ENCODE results near the gene SLIT1.
"Not testable (repeated sequence)": the region's sequence is repeated elsewhere in the genome, so short reads cannot be mapped to it uniquely, and the experiment has no call there.

The SLIT1 gene

GRCh38 chr10:97039538-97040247, 146.1 kb downstream of the SLIT1 start:
- no peak for DNase-seq

DNA sequence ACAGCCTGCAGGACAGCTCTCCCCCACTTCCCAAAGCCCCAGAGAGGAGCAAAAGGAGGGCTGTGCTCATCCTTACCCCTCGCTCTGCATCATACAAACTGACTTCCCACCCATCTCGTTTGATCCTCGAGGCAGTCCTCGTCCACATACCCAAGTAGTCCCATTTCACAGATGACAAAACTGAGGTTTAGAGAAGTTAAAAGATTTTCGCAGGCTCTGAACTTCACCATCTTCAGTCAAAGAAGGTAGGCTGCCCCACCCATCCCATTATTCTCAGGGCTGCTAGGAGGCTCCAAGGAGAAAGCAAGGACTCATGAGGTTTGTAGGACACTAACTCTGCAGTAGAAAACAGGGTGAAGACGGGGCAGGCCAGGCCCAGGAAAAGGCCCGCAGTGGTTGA, 147.1 kb downstream of the SLIT1 start:
- no peak for DNase-seq

- peak; percentile 26 for DNase-seq
These were observed 148.1 kb downstream of the SLIT1 start for GRCh38 chr10:97037365-97038361.

DNA sequence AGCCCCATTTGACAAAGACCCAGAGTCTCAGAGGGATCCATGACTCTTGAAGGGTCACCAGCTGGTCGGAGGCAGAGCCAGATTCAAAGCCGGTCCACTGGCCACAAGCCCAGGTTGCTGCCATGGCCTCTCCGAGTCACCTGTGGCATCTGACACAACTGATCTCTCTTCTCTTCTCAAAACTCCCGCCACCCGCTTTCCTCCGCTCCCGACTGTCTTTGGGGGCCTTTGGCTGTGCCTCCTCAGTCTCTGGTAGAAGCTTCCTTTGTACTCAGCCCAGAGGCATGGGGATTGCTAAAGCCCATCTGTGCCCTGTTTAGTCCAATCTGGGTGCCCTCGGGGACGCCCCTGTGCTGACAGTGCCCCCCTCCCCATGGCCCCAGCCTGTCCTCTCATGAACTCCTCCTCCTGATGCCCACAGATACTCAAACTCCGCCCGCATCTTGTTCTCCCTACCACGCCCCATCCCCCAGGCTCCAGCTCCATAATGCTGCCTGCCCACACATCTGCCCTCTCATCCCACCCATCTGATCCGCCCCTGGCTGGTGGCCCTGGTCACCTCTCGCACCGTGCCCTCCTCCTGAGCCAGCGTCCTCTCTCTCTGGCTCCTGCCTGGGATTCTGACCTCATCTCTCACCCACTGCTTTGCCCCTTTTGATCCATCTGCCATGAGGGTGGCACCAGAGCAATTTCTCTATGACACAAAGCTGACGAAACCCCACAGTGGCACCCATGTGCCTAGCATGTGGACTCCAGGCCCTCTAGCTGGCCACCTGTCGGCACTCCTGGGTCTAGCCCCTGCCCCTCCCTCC, 150.6 kb downstream of the SLIT1 start:
- no peak for DNase-seq

GRCh38 chr10:97034301-97034700, 151.5 kb downstream of the SLIT1 start:
- no peak for DNase-seq

DNA sequence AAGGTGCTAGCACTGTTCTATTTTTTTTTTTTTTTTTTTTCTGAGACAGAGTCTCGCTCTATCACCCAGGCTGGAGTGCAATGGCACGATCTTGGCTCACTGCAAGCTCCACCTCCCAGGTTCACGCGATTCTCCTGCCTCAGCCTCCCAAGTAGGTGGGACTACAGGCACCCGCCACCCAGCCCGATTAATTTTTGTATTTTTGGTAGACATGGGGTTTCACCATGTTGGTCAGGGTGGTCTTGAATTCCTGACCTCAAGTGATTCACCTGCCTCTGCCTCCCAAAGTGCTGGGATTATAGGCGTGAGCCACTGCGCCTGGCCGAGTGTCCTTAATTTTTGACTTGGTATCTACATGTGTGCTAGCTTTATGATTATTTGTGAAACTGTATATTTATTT, 151.9 kb downstream of the SLIT1 start:
- not testable (repeated sequence) for DNase-seq

GRCh38 chr10:97032624-97033023, 153.1 kb downstream of the SLIT1 start:
- no peak for DNase-seq

GRCh38 chr10:97031459-97031858, 154.3 kb downstream of the SLIT1 start:
- DNase-seq = no peak

GRCh38 chr10:97030894-97031293, 154.9 kb downstream of the SLIT1 start:
- no peak for DNase-seq

DNA sequence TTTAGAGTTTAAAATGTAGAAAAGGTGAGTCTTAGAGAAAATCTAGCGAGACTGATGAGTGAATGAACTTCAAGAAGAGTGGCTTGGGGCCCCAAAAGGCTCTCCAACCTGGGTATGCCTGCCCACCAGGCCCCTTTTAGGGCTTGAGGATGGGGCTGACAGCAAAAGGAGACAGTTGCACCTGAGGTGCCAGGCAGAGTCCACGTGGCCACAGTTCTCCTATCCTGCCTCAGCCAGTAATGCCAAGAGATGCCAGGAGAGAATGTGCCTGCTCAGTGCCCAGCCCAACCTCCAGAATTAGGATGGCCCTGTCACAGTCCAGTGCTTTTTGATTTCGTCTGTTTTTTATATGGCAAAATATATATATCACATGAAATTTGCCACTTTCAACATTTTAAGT, 156.5 kb downstream of the SLIT1 start:
- DNase-seq = no peak

DNA sequence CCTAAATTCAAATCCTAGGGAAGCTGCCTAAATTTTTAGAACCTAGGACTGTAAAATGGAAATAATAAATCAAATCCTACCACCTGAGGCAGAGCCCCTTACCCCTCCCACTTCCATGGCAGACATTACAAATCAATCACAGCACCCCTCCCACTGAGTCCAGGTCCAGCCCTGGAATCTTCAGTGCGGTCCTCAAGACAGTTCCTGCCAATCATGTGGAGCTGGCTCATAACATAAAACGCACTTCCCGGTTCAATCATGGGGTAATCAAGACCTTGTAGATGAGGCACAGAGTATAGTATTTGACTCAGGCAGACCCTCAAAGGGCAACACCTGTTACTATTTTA, 157.0 kb downstream of the SLIT1 start:
- no peak for DNase-seq

GRCh38 chr10:97028126-97028831, 157.5 kb downstream of the SLIT1 start:
- DNase-seq = no peak

GRCh38 chr10:97025613-97026242, 160.0 kb downstream of the SLIT1 start:
- no peak for DNase-seq

DNA sequence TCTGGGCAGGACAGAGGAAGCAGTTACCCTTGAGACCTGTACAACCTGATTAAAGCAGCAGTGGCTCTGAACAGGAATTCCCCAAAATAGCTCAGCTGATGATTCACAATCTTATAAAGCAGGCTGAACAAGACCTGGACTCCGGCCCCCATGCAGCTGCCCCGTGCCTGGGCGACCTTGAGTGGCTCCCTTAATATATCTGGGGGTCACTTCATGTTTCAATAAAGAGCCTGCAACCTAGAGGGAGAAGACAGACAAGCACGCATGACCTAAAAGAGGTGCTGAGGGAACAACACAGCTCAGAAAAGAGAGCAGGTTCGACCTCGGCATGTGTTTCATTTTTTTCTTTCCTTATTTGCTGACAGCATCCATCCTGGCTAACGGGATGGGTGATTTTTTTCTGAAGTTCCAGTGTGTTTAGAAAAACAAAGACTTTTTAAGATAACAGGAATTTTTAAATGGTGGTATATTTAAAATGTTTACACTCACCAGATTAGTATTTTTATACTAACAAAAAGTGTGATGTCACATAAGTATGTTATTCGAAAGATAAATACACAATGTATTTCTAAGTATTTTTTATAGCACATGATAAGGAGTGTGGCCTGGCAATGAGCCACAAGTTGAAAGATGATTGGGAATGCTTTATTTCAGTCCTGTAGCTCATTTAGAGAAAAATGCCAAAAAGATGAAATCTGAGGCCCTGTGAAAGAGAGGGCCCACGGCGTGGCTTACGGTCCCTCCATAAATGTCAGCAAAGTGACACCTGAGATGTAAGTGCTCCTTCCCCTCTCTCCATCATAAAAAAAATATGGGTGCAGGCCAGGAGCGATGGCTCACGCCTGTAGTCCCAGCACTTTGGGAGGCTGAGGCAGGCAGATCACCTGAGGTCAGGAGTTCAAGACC, 161.3 kb downstream of the SLIT1 start:
- no peak for DNase-seq

- no peak for DNase-seq
These were observed 162.2 kb downstream of the SLIT1 start for GRCh38 chr10:97023401-97024167.

- no peak for DNase-seq
These were observed 163.1 kb downstream of the SLIT1 start for GRCh38 chr10:97022616-97023015.

DNA sequence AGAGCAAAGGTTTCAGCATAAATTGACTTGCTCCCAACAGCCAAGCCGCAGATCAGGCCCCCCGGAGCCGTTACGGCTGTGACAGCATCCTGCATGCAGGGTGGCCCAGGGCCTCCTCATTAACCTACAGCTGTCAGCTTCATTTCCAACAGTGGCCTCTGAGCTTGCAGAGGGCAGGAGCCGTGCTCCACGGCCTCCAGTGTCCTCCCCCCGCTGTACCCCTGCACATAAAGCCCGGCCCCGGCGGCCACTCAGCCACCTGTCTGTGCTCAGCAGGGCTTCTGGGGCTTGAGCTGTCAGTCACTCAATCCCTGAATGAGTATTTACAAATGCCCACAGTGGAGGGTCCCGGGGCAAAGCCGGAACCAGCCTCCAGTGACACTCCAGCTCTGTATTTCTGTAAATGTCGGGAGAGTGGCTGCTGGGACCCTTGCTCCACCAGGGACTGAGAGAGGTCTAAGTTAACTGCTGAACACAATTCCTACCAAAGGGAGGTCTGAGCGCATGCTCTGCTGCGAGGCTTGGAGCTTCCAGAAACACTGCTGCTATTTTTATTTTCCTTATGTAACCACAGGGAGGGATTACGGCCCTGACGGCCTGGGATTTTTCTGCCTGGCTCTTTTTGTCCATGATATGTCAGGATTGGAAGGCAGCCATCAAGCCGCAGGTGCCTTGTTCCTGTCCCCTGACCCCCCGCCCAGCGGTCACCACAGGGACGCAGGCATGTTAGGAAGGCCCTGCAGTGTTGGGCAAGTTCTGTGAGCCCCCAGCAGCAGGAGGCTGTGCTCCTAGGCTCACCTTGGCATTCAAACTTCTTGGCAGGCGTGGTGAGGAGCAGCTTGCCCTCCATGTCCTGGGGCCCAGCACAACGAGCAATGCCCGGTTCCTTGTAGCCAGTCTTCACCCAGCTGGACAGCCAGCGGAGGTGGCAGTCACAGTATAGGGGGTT, 165.0 kb downstream of the SLIT1 start:
- DNase-seq = no peak

DNA sequence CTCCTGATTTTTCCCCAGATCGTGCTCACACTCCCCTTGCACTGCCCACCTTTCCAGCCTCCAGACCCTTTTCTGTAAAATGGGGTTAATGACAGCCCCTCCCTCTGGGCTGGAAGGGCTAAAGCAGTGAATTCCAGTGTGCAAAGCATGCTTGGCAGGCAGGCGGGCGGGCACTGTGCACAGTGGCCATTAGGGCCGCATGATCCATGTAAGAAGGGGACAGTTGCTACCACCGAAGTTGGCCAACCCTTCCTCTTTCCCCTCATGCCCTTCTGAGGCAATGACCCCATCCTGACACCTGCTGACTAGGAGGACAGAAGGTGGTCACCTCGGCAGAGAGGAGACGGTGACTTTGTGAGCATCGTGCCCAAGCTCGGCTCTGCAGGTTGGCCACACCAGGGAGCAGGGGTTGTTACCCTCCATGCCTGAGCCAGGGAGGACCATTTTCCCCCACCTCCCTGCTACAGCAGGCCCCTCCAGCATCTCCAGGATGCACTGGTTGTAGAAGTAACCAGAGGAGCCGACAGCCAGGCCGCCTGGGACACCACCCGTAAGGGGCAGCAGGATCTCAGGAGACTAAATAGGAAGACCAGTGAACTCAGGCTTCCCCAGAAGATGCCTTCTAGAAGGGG, 166.4 kb downstream of the SLIT1 start:
- no peak for DNase-seq

Data from NCI-H1436 treated with DMSO at 0.1 percent for 48 hours (cell line).